ENCODE results near the gene ANKRD13A.

- TF ChIP-seq CTCF (IDR thresholded peaks at IDR 0.05) (no peak), POLR2A (IDR thresholded peaks at IDR 0.05) (no peak)
These were observed 38.0 kb upstream of the ANKRD13A start for GRCh38 chr12:109961201-109961600.
